H9 (cell line): ENCODE data around the gene SCNM1. TPM values are rescaled to one million over a fixed set of nuclear protein-coding genes. Genes with fewer than 3 reads are reported as not detected.

Experiments
- DNase-seq: peaks from one replicate; pipeline ENCODE4 v3.0.0-alpha.2; 2017
- H2AFZ ChIP-seq: one replicate; pipeline ENCODE4 v1.6.1; 2013; ENCODE audit warnings: mild to moderate bottlenecking, low read length, control low read depth, moderate library complexity
- H2AK5ac ChIP-seq: 2 replicates; pipeline ENCODE4 v1.6.1; 2013; ENCODE audit warnings: low read length, control low read depth, mixed read lengths; ENCODE audit not compliant: insufficient read length
- H2BK120ac ChIP-seq: one replicate; pipeline ENCODE4 v1.6.1; 2013; ENCODE audit warnings: low read depth, mild to moderate bottlenecking, low read length, control low read depth, inconsistent platforms; ENCODE audit not compliant: poor library complexity, severe bottlenecking
- H2BK12ac ChIP-seq: 2 replicates; pipeline ENCODE4 v1.6.1; 2013; ENCODE audit warnings: low read length, control low read depth, mixed read lengths, low read depth; ENCODE audit not compliant: insufficient read length
- H2BK15ac ChIP-seq: 2 replicates; pipeline ENCODE4 v1.6.1; 2013; ENCODE audit warnings: low read depth, low read length, control low read depth
- H2BK20ac ChIP-seq: one replicate; pipeline ENCODE4 v1.6.1; 2013; ENCODE audit warnings: low read depth, mild to moderate bottlenecking, low read length, control low read depth, inconsistent platforms; ENCODE audit not compliant: poor library complexity, severe bottlenecking
- H2BK5ac ChIP-seq: 2 replicates; pipeline ENCODE4 v1.6.1; 2013; ENCODE audit warnings: low read length, control low read depth, mixed read lengths; ENCODE audit not compliant: insufficient read length
- H3K14ac ChIP-seq: 2 replicates; pipeline ENCODE4 v1.6.1; 2013; ENCODE audit warnings: low read length, control low read depth; ENCODE audit not compliant: insufficient read depth
- H3K18ac ChIP-seq: 2 replicates; pipeline ENCODE4 v1.6.1; 2013; ENCODE audit warnings: low read depth, mild to moderate bottlenecking, mixed read lengths, low read length, control low read depth; ENCODE audit not compliant: insufficient read length
- H3K23ac ChIP-seq: 2 replicates; pipeline ENCODE4 v1.6.1; 2013; ENCODE audit warnings: low read length, control low read depth, mixed read lengths, low read depth; ENCODE audit not compliant: insufficient read length
- H3K23me2 ChIP-seq: 2 replicates; pipeline ENCODE4 v1.6.1; 2013; ENCODE audit warnings: low read depth, mild to moderate bottlenecking, mixed read lengths, low read length, control low read depth; ENCODE audit not compliant: insufficient read length, poor library complexity, severe bottlenecking
- H3K27ac ChIP-seq: 2 replicates; pipeline ENCODE4 v1.5.1; 2013; ENCODE audit warnings: low read length, control low read depth, mixed read lengths, low read depth; ENCODE audit not compliant: insufficient read length
- H3K27me3 ChIP-seq: 2 replicates; pipeline ENCODE4 v1.6.1; 2013; ENCODE audit warnings: low read length, control low read depth, inconsistent platforms; ENCODE audit not compliant: insufficient read depth
- H3K4ac ChIP-seq: 2 replicates; pipeline ENCODE4 v1.6.1; 2013; ENCODE audit warnings: low read depth, mild to moderate bottlenecking, control low read depth, inconsistent platforms, low read length, moderate library complexity
- H3K4me1 ChIP-seq: 2 replicates; pipeline ENCODE4 v1.6.1; 2013; ENCODE audit warnings: low read length, control low read depth, inconsistent platforms; ENCODE audit not compliant: insufficient read depth
- H3K4me2 ChIP-seq: 2 replicates; pipeline ENCODE4 v1.6.1; 2013; ENCODE audit warnings: low read length, control low read depth, mixed read lengths; ENCODE audit not compliant: insufficient read length, insufficient read depth
- H3K56ac ChIP-seq: 2 replicates; pipeline ENCODE4 v1.6.1; 2013; ENCODE audit warnings: low read depth, mild to moderate bottlenecking, mixed read lengths, low read length, control low read depth; ENCODE audit not compliant: insufficient read length
- H3K79me1 ChIP-seq: 2 replicates; pipeline ENCODE4 v1.6.1; 2013; ENCODE audit warnings: low read depth, mild to moderate bottlenecking, moderate library complexity, low read length, control low read depth, inconsistent platforms; ENCODE audit not compliant: insufficient read depth, poor library complexity, severe bottlenecking
- H3K79me2 ChIP-seq: 2 replicates; pipeline ENCODE4 v1.6.1; 2013; ENCODE audit warnings: low read length, control low read depth, inconsistent platforms; ENCODE audit not compliant: insufficient read depth
- H3K9ac ChIP-seq: 2 replicates; pipeline ENCODE4 v1.6.1; 2013; ENCODE audit warnings: low read length, control low read depth, mixed read lengths; ENCODE audit not compliant: insufficient read length; ENCODE audit errors: extremely low read depth
- H3K9me3 ChIP-seq: one replicate; pipeline ENCODE4 v1.6.1; 2013; ENCODE audit warnings: low read depth, low read length, inconsistent platforms; ENCODE audit not compliant: control insufficient read depth
- H3T11ph ChIP-seq: one replicate; pipeline ENCODE4 v1.6.1; 2013; ENCODE audit warnings: mild to moderate bottlenecking, low read length, control low read depth, inconsistent platforms
- H4K20me1 ChIP-seq: one replicate; pipeline ENCODE4 v1.6.1; 2013; ENCODE audit not compliant: control insufficient read depth, insufficient read length, insufficient read depth
- H4K5ac ChIP-seq: 2 replicates; pipeline ENCODE4 v1.6.1; 2013; ENCODE audit warnings: low read depth, mild to moderate bottlenecking, mixed read lengths, low read length, control low read depth; ENCODE audit not compliant: insufficient read length
- H4K8ac ChIP-seq: replicated peaks from 2 replicates; pipeline ENCODE4 v1.6.1; 2013; ENCODE audit warnings: low read length, control low read depth, mixed read lengths, low read depth; ENCODE audit not compliant: insufficient read length
- H4K91ac ChIP-seq: 2 replicates; pipeline ENCODE4 v1.6.1; 2013; ENCODE audit warnings: low read depth, mild to moderate bottlenecking, moderate library complexity, mixed read lengths, low read length, control low read depth; ENCODE audit not compliant: insufficient read length
- H3K27ac Mint-ChIP-seq, 3 experiments: 2 replicates in 2 of 3; 3 replicates in 1 of 3; pipeline ENCODE4 v1.8.0; 2020 to 2021; ENCODE audit warnings: mixed read lengths in 3 of 3, mild to moderate bottlenecking in 1 of 3, moderate library complexity in 1 of 3
- H3K27me3 Mint-ChIP-seq: 2 replicates; pipeline ENCODE4 v1.8.0; 2021; ENCODE audit warnings: low read depth, mild to moderate bottlenecking, moderate library complexity, mixed read lengths
- H3K36me3 Mint-ChIP-seq, 3 experiments: 2 replicates in 2 of 3; 3 replicates in 1 of 3; pipeline ENCODE4 v1.8.0; 2020 to 2021; ENCODE audit warnings: low read depth in 3 of 3, mixed read lengths in 3 of 3; ENCODE audit not compliant: insufficient read depth in 1 of 3
- H3K4me1 Mint-ChIP-seq, 2 experiments: 2 replicates each; pipeline ENCODE4 v1.8.0; 2020; ENCODE audit warnings: mixed read lengths in 2 of 2
- H3K4me3 Mint-ChIP-seq, 2 experiments: 2 replicates in 1 of 2; 3 replicates in 1 of 2; pipeline ENCODE4 v1.8.0; 2020 to 2021; ENCODE audit warnings: mild to moderate bottlenecking in 2 of 2, mixed read lengths in 2 of 2, moderate library complexity in 1 of 2
- H3K9me3 Mint-ChIP-seq, 2 experiments: 2 replicates in 1 of 2; 3 replicates in 1 of 2; pipeline ENCODE4 v1.8.0; 2020; ENCODE audit warnings: mild to moderate bottlenecking in 2 of 2, mixed read lengths in 2 of 2, moderate library complexity in 1 of 2
- CTCF ChIP-seq: fragments of 200-600 bp; sonication (generic); conservative IDR thresholded peaks from 3 replicates; pipeline ENCODE4 v1.8.0; 2021; ENCODE audit warnings: antibody characterized with exemption, mild to moderate bottlenecking
- WGBS: extraction: QIAGEN DNeasy Blood & Tissue Kit; methylation state at CpG from one replicate; pipeline ENCODE4 v1.1.7; 2013; ENCODE audit warnings: missing lambda C conversion rate, low lambda C conversion rate, mixed read lengths; ENCODE audit not compliant: insufficient read length; ENCODE audit errors: extremely low coverage; 5-methylcytosine and 5-hydroxymethylcytosine counted together
- total RNA-seq: library from RNA; stranded (reverse); gene quantifications from 2 replicates; pipeline ENCODE4 v1.2.1, GENCODE V29; 2021

Gene SCNM1
- total RNA-seq, 1 experiment from 2014 or later = 60.5 TPM

- Histone ChIP-seq H3K27ac (no peak overlapping the region), H4K8ac (no peak overlapping the region), H2AK5ac (no peak overlapping the region), H3K4me1 (no peaks in the 10 kb centered on the region; the same call in 1 of the 2 replicates), H2BK12ac (no peak overlapping the region), H3K79me1 (no peaks in the 10 kb centered on the region), H3K56ac (no peak overlapping the region), H2BK20ac (no peak overlapping the region), H4K5ac (no peak overlapping the region), H3K9me3 (no peaks in the 10 kb centered on the region), H2BK120ac (no peak overlapping the region), H2BK5ac (no peak overlapping the region), H3K27me3 (no peaks in the 10 kb centered on the region), H3K23ac (no peak overlapping the region), H3K14ac (no peak overlapping the region), H2BK15ac (no peak overlapping the region), H3K4me2 (no peak overlapping the region), H3K18ac (no peak overlapping the region), H4K20me1 (no peaks in the 10 kb centered on the region), H3T11ph (no peak overlapping the region), H3K23me2 (no peaks in the 10 kb centered on the region), H2AFZ (no peak overlapping the region), H3K9ac (no peak overlapping the region), H4K91ac (no peak overlapping the region), H3K79me2 (no peaks in the 10 kb centered on the region), H3K4ac (no peak overlapping the region)
- WGBS = no CpG with 5 or more reads among the region's 5 CpGs
- peak overlapping the region in 1 of 3 experiments; percentile 1; a peak in 1 of 7 replicates for H3K27ac Mint-ChIP-seq
- no peak for DNase-seq
- no peaks in the 10 kb centered on the region for H3K9me3 Mint-ChIP-seq
- H3K4me1 Mint-ChIP-seq = peaks cover 12 to 15% of the 10 kb centered on the region in 2 experiments
- no peak for TF ChIP-seq CTCF
- H3K36me3 Mint-ChIP-seq = no peaks in the 10 kb centered on the region
- H3K27me3 Mint-ChIP-seq = no peaks in the 10 kb centered on the region
- H3K4me3 Mint-ChIP-seq = no peak overlapping the region
Measured at GRCh38 chr1:151124763-151125403, 41.1 kb upstream of the SCNM1 start.
